KMS-11 (cell line): ENCODE results near the gene NDUFV2.

Source experiments
- H2AFZ ChIP-seq: fragments of 200-600 bp; sonication (generic); 2 replicates; pipeline ENCODE4 v1.6.1; 2016; ENCODE audit warnings: antibody characterized with exemption, mixed run types, low read depth
- H3K27ac ChIP-seq: fragments of 200-600 bp; sonication (generic); 2 replicates; pipeline ENCODE4 v1.6.1; 2016; ENCODE audit warnings: mild to moderate bottlenecking, mixed run types
- H3K27me3 ChIP-seq: fragments of 200-600 bp; sonication (generic); 2 replicates; pipeline ENCODE4 v1.6.1; 2017; ENCODE audit warnings: mild to moderate bottlenecking, low read depth, mixed run types, moderate library complexity; ENCODE audit not compliant: insufficient read depth
- H3K36me3 ChIP-seq: fragments of 200-600 bp; sonication (generic); 2 replicates; pipeline ENCODE4 v1.6.1; 2017; ENCODE audit warnings: mild to moderate bottlenecking, mixed run types; ENCODE audit not compliant: insufficient read depth
- H3K4me1 ChIP-seq: fragments of 200-600 bp; sonication (generic); 2 replicates; pipeline ENCODE4 v1.6.1; 2016; ENCODE audit warnings: mild to moderate bottlenecking, low read depth, mixed run types; ENCODE audit not compliant: poor library complexity, severe bottlenecking
- H3K4me2 ChIP-seq: fragments of 200-600 bp; sonication (generic); 2 replicates; pipeline ENCODE4 v1.7.0; 2016; ENCODE audit warnings: mild to moderate bottlenecking, mixed run types
- H3K4me3 ChIP-seq: fragments of 200-600 bp; sonication (generic); IDR thresholded peaks from 2 replicates; pipeline ENCODE4 v1.6.1; 2017; ENCODE audit warnings: low read depth, low read length, mixed read lengths; ENCODE audit not compliant: insufficient read depth
- H3K79me2 ChIP-seq: fragments of 200-600 bp; sonication (generic); 2 replicates; pipeline ENCODE4 v1.6.1; 2016; ENCODE audit warnings: low read depth, mixed run types; ENCODE audit not compliant: insufficient read depth
- H3K9ac ChIP-seq: fragments of 200-600 bp; sonication (generic); 2 replicates; pipeline ENCODE4 v1.6.1; 2016; ENCODE audit warnings: mild to moderate bottlenecking, mixed run types
- H4K20me1 ChIP-seq: fragments of 200-600 bp; sonication (generic); 2 replicates; pipeline ENCODE4 v1.6.1; 2016; ENCODE audit warnings: mild to moderate bottlenecking, mixed run types; ENCODE audit not compliant: insufficient read depth
- TF ChIP-seq, protein P1 (sequence below): fragments of 200-600 bp; sonication (generic); conservative IDR thresholded peaks from 2 replicates; pipeline ENCODE4 v1.6.1; 2017; ENCODE audit warnings: low read depth, mild to moderate bottlenecking, antibody characterized with exemption, low read length, moderate library complexity, mixed read lengths

The NDUFV2 gene

GRCh38 chr18:9069601-9070000 is 32.9 kb upstream of the NDUFV2 start:
- peak overlapping the region; percentile 98; the same call in 1 of the 2 replicates for H3K27ac ChIP-seq
- no peaks in the 10 kb centered on the region for H3K79me2 ChIP-seq
- H3K36me3 ChIP-seq, result no peaks in the 10 kb centered on the region
- no peaks in the 10 kb centered on the region for H3K27me3 ChIP-seq
- H4K20me1 ChIP-seq, result no peaks in the 10 kb centered on the region
- H3K4me2 ChIP-seq, result no peak overlapping the region; the same call in 1 of the 2 replicates
- no peak overlapping the region for H3K9ac ChIP-seq
- H3K4me3 ChIP-seq, result no peak overlapping the region
- H2AFZ ChIP-seq, result peak overlapping the region; percentile 21; the same call in 1 of the 2 replicates
- H3K4me1 ChIP-seq, result peaks cover 86% of the 10 kb centered on the region
- TF ChIP-seq, protein P1, sequence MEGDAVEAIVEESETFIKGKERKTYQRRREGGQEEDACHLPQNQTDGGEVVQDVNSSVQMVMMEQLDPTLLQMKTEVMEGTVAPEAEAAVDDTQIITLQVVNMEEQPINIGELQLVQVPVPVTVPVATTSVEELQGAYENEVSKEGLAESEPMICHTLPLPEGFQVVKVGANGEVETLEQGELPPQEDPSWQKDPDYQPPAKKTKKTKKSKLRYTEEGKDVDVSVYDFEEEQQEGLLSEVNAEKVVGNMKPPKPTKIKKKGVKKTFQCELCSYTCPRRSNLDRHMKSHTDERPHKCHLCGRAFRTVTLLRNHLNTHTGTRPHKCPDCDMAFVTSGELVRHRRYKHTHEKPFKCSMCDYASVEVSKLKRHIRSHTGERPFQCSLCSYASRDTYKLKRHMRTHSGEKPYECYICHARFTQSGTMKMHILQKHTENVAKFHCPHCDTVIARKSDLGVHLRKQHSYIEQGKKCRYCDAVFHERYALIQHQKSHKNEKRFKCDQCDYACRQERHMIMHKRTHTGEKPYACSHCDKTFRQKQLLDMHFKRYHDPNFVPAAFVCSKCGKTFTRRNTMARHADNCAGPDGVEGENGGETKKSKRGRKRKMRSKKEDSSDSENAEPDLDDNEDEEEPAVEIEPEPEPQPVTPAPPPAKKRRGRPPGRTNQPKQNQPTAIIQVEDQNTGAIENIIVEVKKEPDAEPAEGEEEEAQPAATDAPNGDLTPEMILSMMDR, result no peak

DNA sequence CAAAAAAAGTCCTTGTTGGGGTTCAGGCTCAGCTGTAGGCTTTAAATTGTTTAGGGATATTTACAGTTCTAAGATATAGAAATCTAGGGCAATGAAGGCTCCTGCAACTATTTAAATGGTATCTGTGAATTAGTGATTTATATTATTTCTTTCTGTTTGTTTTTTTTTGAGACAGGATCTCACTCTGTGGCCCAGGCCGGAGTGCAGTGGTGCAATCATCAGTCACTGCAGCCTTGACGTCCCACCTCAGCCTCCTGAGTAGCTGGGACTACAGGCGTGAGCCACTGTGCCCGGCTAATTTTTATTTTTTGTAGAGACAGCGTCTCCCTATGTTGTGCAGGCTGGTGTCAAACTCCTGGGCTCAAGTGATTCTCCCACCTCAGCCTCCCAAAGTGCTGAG is 32.3 kb upstream of the NDUFV2 start:
- no peaks in the 10 kb centered on the region for H4K20me1 ChIP-seq
- TF ChIP-seq, protein P1, result no peak
- peak overlapping the region; percentile 21; the same call in 1 of the 2 replicates for H2AFZ ChIP-seq
- H3K4me1 ChIP-seq, result peaks cover 86% of the 10 kb centered on the region
- H3K27ac ChIP-seq, result no peak overlapping the region
- H3K4me3 ChIP-seq, result no peak overlapping the region
- no peaks in the 10 kb centered on the region for H3K27me3 ChIP-seq
- no peaks in the 10 kb centered on the region for H3K79me2 ChIP-seq
- H3K9ac ChIP-seq, result no peak overlapping the region
- H3K36me3 ChIP-seq, result no peaks in the 10 kb centered on the region
- no peak overlapping the region; the same call in 1 of the 2 replicates for H3K4me2 ChIP-seq

- H3K36me3 ChIP-seq, result no peaks in the 10 kb centered on the region
- no peaks in the 10 kb centered on the region for H3K27me3 ChIP-seq
- H3K4me2 ChIP-seq, result peak overlapping the region; percentile 20; the same call in 1 of the 2 replicates
- H4K20me1 ChIP-seq, result no peaks in the 10 kb centered on the region
- H3K79me2 ChIP-seq, result no peaks in the 10 kb centered on the region; the same call in 1 of the 2 replicates
- TF ChIP-seq, protein P1, result no peak
- no peak overlapping the region for H3K4me3 ChIP-seq
- H3K4me1 ChIP-seq, result peaks cover 87% of the 10 kb centered on the region
- peak overlapping the region; percentile 98 for H3K27ac ChIP-seq
- peak overlapping the region; percentile 36; the same call in 1 of the 2 replicates for H2AFZ ChIP-seq
- H3K9ac ChIP-seq, result no peak overlapping the region
Observed at GRCh38 chr18:9079818-9080528, 22.5 kb upstream of the NDUFV2 start.

DNA sequence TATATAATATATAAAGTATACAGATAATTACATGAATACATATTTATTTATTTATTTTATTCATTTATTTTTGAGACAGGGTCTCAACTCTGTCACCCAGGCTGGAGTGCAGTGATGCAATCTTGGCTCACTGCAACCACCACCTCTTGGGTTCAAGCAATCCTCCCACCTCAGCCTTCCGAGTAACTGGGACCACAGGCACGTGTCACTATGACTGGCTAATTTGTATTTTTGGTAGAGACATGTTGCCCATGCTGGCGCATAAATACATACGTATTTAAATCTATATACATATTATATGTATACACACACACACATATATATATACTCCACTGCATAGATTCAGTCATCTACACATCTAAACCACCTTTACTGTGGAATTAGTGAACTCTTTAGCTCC is 20.6 kb upstream of the NDUFV2 start:
- Histone ChIP-seq H3K4me3 (no peak overlapping the region), H2AFZ (no peak overlapping the region), H3K79me2 (no peaks in the 10 kb centered on the region; the same call in 1 of the 2 replicates), H3K36me3 (no peaks in the 10 kb centered on the region), H3K27ac (peak overlapping the region; percentile 98), H4K20me1 (no peaks in the 10 kb centered on the region), H3K27me3 (no peaks in the 10 kb centered on the region), H3K9ac (peak overlapping the region; percentile 79), H3K4me1 (peaks cover 87% of the 10 kb centered on the region), H3K4me2 (peak overlapping the region; percentile 95)
- TF ChIP-seq, protein P1, result no peak
